ENCODE measurements around the gene FBXL12. TPM values are rescaled to one million over a fixed set of nuclear protein-coding genes. Genes with fewer than 3 reads are reported as not detected.

FBXL12 gene
- total and polyA plus RNA-seq, 2 donors (not counting 1 experiment from before 2014, with no cell fraction given), result 41.5 to 79.4 TPM

DNA sequence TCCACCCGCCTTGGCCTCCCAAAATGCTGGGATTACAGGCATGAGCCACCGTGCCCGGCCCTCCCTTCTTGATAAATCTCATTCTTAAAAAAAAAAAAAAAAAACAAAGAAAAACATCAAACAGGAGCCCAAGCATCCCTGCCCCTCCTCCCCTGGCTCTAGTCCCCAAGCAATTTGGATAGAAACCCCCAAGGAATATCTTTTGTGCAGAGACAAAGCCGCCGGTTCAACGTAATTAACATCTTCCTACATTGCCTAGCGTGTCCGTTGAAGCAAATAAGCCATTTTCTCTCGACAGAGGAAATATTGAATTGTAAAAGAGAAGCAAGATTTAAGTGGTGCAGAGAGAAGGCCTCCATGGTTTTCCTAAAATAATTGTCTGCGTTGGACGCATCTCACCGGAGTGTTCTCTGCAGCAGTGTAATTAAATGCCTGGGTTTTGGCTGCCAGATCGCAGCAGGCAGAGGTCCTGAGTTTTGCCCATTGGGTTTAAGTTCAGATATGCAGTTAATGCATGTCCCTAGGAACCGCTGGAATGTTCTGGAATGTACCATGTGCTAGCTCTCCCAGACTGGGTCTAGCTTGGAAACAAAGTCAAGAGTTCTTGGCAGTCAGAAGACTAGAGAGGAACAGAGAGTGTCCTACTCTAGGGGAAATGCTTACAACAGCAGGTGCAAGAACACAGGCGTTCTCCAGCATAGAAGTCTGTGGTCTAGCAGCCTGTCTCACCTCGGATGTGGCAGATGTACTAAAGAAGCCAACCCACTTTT lies 47.0 kb upstream of the FBXL12 start:
- H3K79me2 ChIP-seq (ENCODE audit: control insufficient read depth, insufficient read depth, low read length), result no peaks in the 10 kb centered on the region
- no peak overlapping the region for H3K4me2 ChIP-seq (replicated peaks; ENCODE audit: low read depth, low read length, poor library complexity, severe bottlenecking)
- Mint-ChIP-seq H3K4me3 (no peak overlapping the region), H3K27me3 (peaks cover 4% of the 10 kb centered on the region), H3K4me1 (no peaks in the 10 kb centered on the region), H3K27ac (no peak overlapping the region), H3K9me3 (ENCODE audit: insufficient read depth) (no peaks in the 10 kb centered on the region)
- H4K20me1 ChIP-seq (ENCODE audit: control insufficient read depth, insufficient read depth, low read length, poor library complexity, severe bottlenecking), result no peaks in the 10 kb centered on the region
- H3K4me1 ChIP-seq (ENCODE audit: control insufficient read depth in 2 of 2, insufficient read depth in 2 of 2, low read length in 2 of 2), result no peaks in the 10 kb centered on the region
- no peak overlapping the region for H3K4me3 ChIP-seq (ENCODE audit: control extremely low read depth in 1 of 5, extremely low read depth in 1 of 5, insufficient read depth in 1 of 5, low read depth in 2 of 5, low read length in 4 of 5)
- POLR2A ChIA-PET, result no interaction called here
- no peak for ATAC-seq (ENCODE audit: low read depth)
- no peak overlapping the region for H2AFZ ChIP-seq (ENCODE audit: insufficient read depth, low read depth, low read length, poor library complexity, severe bottlenecking)
- CTCF ChIA-PET, result no interaction called here
- 86% methylated on average over 11 of the region's 16 CpGs for WGBS (ENCODE audit: insufficient coverage)
- TF ChIP-seq EZH2 (IDR thresholded peaks at IDR 0.05; ENCODE audit: borderline replicate concordance, insufficient read depth, low read depth, low read length, poor library complexity, severe bottlenecking) (no peak), CTCF (IDR thresholded peaks at IDR 0.05) (no peak)
- H3K27me3 ChIP-seq (replicated peaks in 1 of 4; ENCODE audit: control extremely low read depth in 1 of 4, control insufficient read depth in 3 of 4, insufficient read depth in 4 of 4, low read length in 3 of 4), result no peaks in the 10 kb centered on the region
- no peaks in the 10 kb centered on the region for H3K36me3 ChIP-seq (replicated peaks in 1 of 2; ENCODE audit: control extremely low read depth in 1 of 2, control insufficient read depth in 1 of 2, extremely low read depth in 1 of 2, insufficient read depth in 2 of 2, low read length in 1 of 2)
- no peaks in the 10 kb centered on the region for H3K9me3 ChIP-seq (ENCODE audit: control extremely low read depth in 1 of 3, control insufficient read depth in 2 of 3, insufficient read depth in 1 of 3, low read length in 2 of 3)
- no peak overlapping the region for H3K27ac ChIP-seq (ENCODE audit: low read length in 2 of 2)
- no peak for DNase-seq
- no peak overlapping the region for H3K9ac ChIP-seq (ENCODE audit: low read length)
- intact Hi-C loops (cut with micrococcal nuclease), result no loop called here

- Mint-ChIP-seq H3K9me3 (ENCODE audit: insufficient read depth) (no peaks in the 10 kb centered on the region), H3K4me3 (no peak overlapping the region), H3K27ac (no peak overlapping the region), H3K4me1 (no peaks in the 10 kb centered on the region), H3K27me3 (peaks cover 4% of the 10 kb centered on the region)
- Histone ChIP-seq H3K4me3 (ENCODE audit: control extremely low read depth in 1 of 5, extremely low read depth in 1 of 5, insufficient read depth in 1 of 5, low read depth in 2 of 5, low read length in 4 of 5) (no peak overlapping the region), H2AFZ (ENCODE audit: insufficient read depth, low read depth, low read length, poor library complexity, severe bottlenecking) (no peak overlapping the region), H3K9ac (ENCODE audit: low read length) (no peak overlapping the region), H3K79me2 (ENCODE audit: control insufficient read depth, insufficient read depth, low read length) (no peaks in the 10 kb centered on the region), H4K20me1 (ENCODE audit: control insufficient read depth, insufficient read depth, low read length, poor library complexity, severe bottlenecking) (no peaks in the 10 kb centered on the region), H3K4me2 (replicated peaks; ENCODE audit: low read depth, low read length, poor library complexity, severe bottlenecking) (no peak overlapping the region), H3K27ac (ENCODE audit: low read length in 2 of 2) (no peak overlapping the region), H3K27me3 (replicated peaks in 1 of 4; ENCODE audit: control extremely low read depth in 1 of 4, control insufficient read depth in 3 of 4, insufficient read depth in 4 of 4, low read length in 3 of 4) (no peaks in the 10 kb centered on the region), H3K9me3 (ENCODE audit: control extremely low read depth in 1 of 3, control insufficient read depth in 2 of 3, insufficient read depth in 1 of 3, low read length in 2 of 3) (no peaks in the 10 kb centered on the region), H3K36me3 (replicated peaks in 1 of 2; ENCODE audit: control extremely low read depth in 1 of 2, control insufficient read depth in 1 of 2, extremely low read depth in 1 of 2, insufficient read depth in 2 of 2, low read length in 1 of 2) (no peaks in the 10 kb centered on the region), H3K4me1 (ENCODE audit: control insufficient read depth in 2 of 2, insufficient read depth in 2 of 2, low read length in 2 of 2) (no peaks in the 10 kb centered on the region)
- no peak for TF ChIP-seq CTCF (IDR thresholded peaks at IDR 0.05)
- TF ChIP-seq EZH2 (IDR thresholded peaks at IDR 0.05; ENCODE audit: borderline replicate concordance, insufficient read depth, low read depth, low read length, poor library complexity, severe bottlenecking), result no peak
- 81% methylated on average over 5 of the region's 5 CpGs for WGBS (ENCODE audit: insufficient coverage)
- ChIA-PET CTCF (interaction anchor here (0.6 to 0.9 kb wide), 3 partner anchors 10 to 277 kb away, joined by 3 read pairs; no protein-coding TSS in a partner anchor), POLR2A (no interaction called here)
- ATAC-seq (ENCODE audit: low read depth) (no peak), DNase-seq (no peak)
- intact Hi-C loops (cut with micrococcal nuclease), result no loop called here
Observed at GRCh38 chr19:9863759-9864158, 44.9 kb upstream of the FBXL12 start.
